HG03095 (cell line): Measurements from ENCODE around the gene SH2D2A.

Experiments
- ATAC-seq: cut with Tn5 transposase; IDR thresholded peaks from one replicate; pipeline ENCODE4 v1.9.1; 2021; ENCODE audit warnings: moderate library complexity; ENCODE audit not compliant: unreplicated experiment

SH2D2A gene

GRCh38 chr1:156848461-156849150, 32.0 kb upstream of the SH2D2A start:
- ATAC-seq: no peak

- no peak for ATAC-seq
These were observed 31.2 kb upstream of the SH2D2A start for GRCh38 chr1:156847591-156848460.

GRCh38 chr1:156846643-156847042, 30.0 kb upstream of the SH2D2A start:
- ATAC-seq: no peak

- ATAC-seq: no peak
These were observed 29.4 kb upstream of the SH2D2A start for GRCh38 chr1:156845953-156846545.

DNA sequence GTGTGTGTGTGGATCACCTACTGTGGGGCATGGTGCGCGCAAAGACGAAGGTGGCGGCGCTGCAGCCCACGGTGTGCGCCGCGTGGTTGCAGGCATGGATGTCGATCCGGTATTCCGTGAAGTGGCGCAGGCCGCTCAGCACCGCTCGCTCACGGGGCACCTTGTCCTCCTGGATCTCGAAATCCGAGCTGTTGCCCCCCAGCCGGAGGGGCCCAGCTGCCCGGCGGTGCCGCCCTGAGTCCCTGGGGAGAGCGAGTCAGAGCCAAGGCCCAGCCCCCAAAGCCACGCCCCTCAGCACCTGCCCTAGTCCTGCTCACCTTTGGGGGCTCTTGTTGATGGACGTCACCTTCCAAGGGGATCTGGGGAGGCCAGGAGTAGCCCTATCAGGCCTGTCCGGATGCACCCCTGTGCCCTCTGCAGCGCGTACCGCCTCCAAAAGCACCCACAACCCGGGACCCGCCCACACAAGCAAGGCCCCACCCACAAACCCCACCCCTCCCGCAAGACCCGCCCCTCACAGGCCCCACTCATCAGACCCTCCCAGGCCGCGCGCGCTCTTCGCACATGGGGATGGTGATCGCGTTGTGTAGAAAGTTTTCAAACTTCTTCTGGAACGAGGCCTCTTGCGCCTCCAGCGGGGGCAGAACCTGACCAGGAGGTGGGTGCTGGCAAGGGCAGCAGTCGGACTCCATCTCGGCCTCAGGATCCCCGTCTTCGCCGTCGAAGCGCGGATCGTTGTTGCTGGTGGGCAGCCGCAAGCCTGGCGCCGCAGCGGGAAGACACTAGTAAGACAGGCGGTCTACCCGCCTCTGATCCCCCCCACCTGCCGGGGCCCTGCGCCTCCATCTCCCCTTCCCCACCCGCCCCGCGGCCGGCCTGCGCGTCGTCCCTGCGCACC, 28.7 kb upstream of the SH2D2A start:
- ATAC-seq: no peak

GRCh38 chr1:156844638-156845037, 28.0 kb upstream of the SH2D2A start:
- ATAC-seq: no peak

DNA sequence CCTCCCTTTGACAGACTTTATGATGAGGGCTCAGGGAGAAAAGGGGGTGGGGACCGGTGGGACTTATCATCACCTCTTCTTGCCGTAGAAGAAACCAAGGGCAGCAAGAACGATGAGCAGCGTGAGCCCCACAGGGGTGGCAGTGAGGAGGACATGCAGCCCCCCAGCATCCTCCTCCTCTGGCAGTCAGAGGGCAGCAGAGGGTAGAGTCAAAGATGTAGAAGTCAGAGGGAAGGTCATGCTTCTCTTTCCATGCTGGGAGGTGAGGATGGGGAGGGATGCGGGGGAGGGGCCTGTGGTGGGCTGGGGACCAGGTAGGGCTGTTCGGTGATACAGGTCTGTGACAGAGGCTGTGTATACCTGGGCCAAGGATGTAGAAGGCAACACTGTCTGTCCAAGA, 27.5 kb upstream of the SH2D2A start:
- no peak for ATAC-seq

- ATAC-seq: no peak
These were observed 26.1 kb upstream of the SH2D2A start for GRCh38 chr1:156842618-156843300.

DNA sequence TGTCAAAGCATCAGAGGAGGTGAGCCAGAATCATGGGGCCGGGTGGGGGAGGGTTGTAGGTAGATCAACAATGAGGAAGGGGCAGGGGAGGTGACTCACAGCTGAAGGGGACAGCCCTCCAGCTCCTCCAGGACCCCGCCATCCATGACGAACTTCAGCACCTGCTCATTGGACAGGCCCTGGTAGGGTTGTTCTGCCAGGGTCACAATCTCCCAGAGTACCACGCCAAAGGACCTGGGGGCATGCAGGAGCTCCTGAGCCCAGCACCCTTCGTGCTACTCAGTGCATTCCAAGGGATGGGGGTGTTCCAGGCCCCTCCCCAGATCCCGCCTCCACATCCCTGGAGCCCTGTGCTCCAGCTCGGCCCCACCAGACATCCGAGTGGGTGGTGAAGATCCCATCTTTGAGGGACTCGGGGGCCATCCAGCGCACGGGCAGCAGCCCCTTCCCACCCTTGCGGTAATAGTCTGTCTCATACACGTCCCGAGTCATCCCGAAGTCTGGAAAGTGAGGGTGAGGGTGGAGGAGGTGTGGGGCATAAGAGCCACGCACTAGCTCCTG, 24.7 kb upstream of the SH2D2A start:
- no peak for ATAC-seq

DNA sequence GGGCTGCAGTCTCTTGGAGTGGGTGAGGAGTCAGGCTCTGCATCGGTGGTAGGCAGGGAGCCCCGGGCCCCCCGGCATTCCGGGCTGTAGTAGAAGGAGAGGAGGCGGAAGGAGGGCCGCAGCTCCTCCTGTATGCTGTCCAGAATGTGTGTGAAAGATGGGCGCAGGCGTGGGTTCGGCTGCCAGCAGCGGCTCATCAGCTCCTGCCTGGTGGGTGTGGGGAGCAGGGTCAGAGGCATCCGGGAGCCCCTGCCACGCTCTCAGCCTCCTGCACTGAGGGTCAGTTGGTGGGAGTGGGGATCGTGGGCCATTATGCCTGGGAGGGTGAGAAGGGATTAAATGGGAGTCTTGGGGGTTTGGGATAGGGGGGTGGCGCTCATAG, 24.2 kb upstream of the SH2D2A start:
- ATAC-seq: no peak

GRCh38 chr1:156840186-156840897, 23.7 kb upstream of the SH2D2A start:
- ATAC-seq: no peak

DNA sequence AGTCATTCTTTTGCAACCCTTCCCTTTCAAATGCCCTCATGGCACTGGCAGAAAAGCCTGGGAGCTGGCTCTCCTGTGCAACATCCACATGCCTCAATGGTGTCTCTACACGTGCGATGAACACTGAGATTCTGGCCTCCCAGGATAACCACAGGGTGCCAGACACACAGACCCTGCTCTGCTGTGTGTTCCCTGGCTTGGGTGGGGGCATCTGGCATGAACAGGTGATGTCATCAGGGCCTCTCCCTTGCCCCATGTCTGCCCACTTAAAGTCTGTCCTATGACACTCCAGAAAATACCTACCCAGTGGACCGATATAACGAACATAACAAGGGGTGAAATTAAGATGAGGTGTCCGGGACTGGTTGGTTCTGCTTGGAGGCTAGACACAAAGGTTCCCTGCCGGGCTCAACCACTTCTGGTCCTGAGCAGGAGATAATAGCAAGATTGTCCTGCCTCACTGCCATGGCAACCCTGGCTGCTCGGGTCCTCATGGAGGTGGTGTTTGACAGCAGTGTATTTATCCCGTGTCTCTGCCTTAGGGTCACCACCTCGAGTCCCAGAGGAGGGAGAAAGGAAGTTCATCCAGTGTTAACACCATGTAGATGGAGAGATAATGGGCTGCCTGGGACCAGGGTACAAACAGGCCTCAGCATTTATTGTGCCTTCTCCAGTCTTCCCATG, 22.9 kb upstream of the SH2D2A start:
- no peak for ATAC-seq

- ATAC-seq: no peak
These were observed 22.3 kb upstream of the SH2D2A start for GRCh38 chr1:156838972-156839371.

- no peak for ATAC-seq
These were observed 20.2 kb upstream of the SH2D2A start for GRCh38 chr1:156836892-156837291.

- peak; percentile 62 for ATAC-seq
These were observed 19.5 kb upstream of the SH2D2A start for GRCh38 chr1:156836041-156836654.

DNA sequence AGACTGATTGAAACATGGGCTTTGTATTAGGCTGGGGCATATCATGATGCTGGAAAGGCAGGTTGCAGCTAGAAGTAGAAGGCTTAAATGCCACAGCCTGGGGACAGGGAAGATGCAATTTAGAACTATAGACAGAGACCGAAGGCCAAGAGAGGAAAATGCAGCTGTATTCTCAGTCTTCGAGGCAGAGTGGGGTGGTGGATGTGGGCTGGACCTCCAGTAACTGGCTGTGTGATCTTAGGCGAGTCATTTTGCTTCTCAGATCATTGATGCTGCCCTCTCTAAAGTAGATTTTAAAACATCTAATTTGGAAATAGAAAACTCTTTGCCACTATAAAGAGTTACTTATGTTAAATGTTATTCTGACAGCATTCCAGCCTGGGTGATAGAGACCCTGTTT, 17.7 kb upstream of the SH2D2A start:
- no peak for ATAC-seq

- ATAC-seq: no peak
These were observed 17.0 kb upstream of the SH2D2A start for GRCh38 chr1:156833603-156834002.

DNA sequence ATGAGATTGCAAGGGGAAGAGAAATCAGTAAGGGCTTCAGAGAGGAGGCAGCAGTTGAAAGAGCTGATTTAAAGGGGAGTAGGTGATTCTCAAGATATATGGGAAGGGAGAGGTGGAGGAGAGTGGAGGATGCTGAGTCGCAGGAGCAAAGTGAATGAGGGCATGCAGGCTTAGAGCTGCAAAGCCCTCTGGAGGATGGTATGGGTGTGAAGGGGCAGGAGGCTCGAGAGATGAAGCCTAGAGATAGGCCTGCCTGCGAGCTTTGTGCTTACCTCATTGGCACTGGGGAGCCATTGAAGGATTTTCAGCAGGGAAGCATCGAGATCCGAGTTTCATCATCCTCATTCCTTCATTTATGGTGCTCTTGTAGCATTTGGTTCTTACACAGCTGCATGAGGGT, 15.8 kb upstream of the SH2D2A start:
- no peak for ATAC-seq
